Left ventricle myocardium inferior (tissue), 1 donor: Measurements from ENCODE around the gene DNALI1. TPM values are rescaled to one million over a fixed set of nuclear protein-coding genes. Genes with fewer than 3 reads are reported as not detected.

Source experiments
- DNase-seq: peaks from one replicate; pipeline ENCODE4 v3.0.0-alpha.2; 2020
- H3K27ac ChIP-seq: fragments of 200-600 bp; replicated peaks from 2 replicates; pipeline ENCODE4 v1.8.0; 2021
- H3K27me3 ChIP-seq: fragments of 200-600 bp; 2 replicates; pipeline ENCODE4 v1.8.0; 2021; ENCODE audit warnings: low read depth
- H3K36me3 ChIP-seq: fragments of 200-600 bp; 2 replicates; pipeline ENCODE4 v1.8.0; 2021
- H3K4me1 ChIP-seq: fragments of 200-600 bp; 2 replicates; pipeline ENCODE4 v1.8.0; 2021
- H3K4me3 ChIP-seq: fragments of 200-600 bp; 2 replicates; pipeline ENCODE4 v1.8.0; 2021; ENCODE audit warnings: mild to moderate bottlenecking, moderate library complexity
- H3K9me3 ChIP-seq: fragments of 200-600 bp; replicated peaks from 2 replicates; pipeline ENCODE4 v1.8.0; 2021
- CTCF ChIP-seq: fragments of 200-600 bp; IDR thresholded peaks from 2 replicates; pipeline ENCODE4 v1.8.0; 2021; ENCODE audit warnings: antibody characterized with exemption, mild to moderate bottlenecking, borderline replicate concordance
- intact Hi-C: fragments of 100-400 bp; cut with micrococcal nuclease; formaldehyde crosslinking; loops from one replicate; pipeline ENCODE4 v1.11.0; 2022
- total RNA-seq: library from RNA; stranded (reverse); fragmentation: NEBNext Ultra II Directional; extraction: Animal tissue kit (Norgen Biotek cat#: 25700); gene quantifications from one replicate; pipeline ENCODE4 v1.2.1, GENCODE V29; 2021
- donor health status: DM: no; HTN: yes; CAD: no; lungs with severe emphysema.

Gene DNALI1
- total RNA-seq, 1 donor from 2014 or later, result 6.9 TPM

- intact Hi-C loops, result loop anchor here (5.0 kb wide), 1 partner anchor 87 kb away; no protein-coding TSS in a partner anchor
- H3K36me3 ChIP-seq, result peaks cover 21% of the 10 kb centered on the region
- peak within 1 kb of the TSS; percentile 85 for H3K4me3 ChIP-seq
- peak; percentile 98 for DNase-seq
- H3K27me3 ChIP-seq, result no peaks in the 10 kb centered on the region
- no peak for TF ChIP-seq CTCF
- no peaks in the 10 kb centered on the region for H3K9me3 ChIP-seq
- peaks cover 27% of the 10 kb centered on the region for H3K4me1 ChIP-seq
- H3K27ac ChIP-seq, result peak within 1 kb of the TSS; percentile 85
Observed at GRCh38 chr1:37595440-37596181, 38.9 kb downstream of the DNALI1 start, which contains the start of gene GNL2. Gene GNL2, minus strand, starts transcription at chr1:37595937. Its CDS starts 115 bp downstream, at chr1:37595822.

- no peaks in the 10 kb centered on the region for H3K27me3 ChIP-seq
- H3K4me3 ChIP-seq, result peak overlapping the region; percentile 85
- no peak for TF ChIP-seq CTCF
- intact Hi-C loops, result loop anchor here (5.0 kb wide), 1 partner anchor 86 kb away; no protein-coding TSS in a partner anchor
- no peak for DNase-seq
- H3K27ac ChIP-seq, result peak overlapping the region; percentile 85
- peaks cover 27% of the 10 kb centered on the region for H3K4me1 ChIP-seq
- no peaks in the 10 kb centered on the region for H3K9me3 ChIP-seq
- peaks cover 15% of the 10 kb centered on the region for H3K36me3 ChIP-seq
Observed at GRCh38 chr1:37596182-37596667, 39.5 kb downstream of the DNALI1 start.

GRCh38 chr1:37599940-37600339 is 43.2 kb downstream of the DNALI1 start:
- no peak for DNase-seq
- TF ChIP-seq CTCF, result no peak
- no peaks in the 10 kb centered on the region for H3K9me3 ChIP-seq
- intact Hi-C loops, result loop anchor here (5.0 kb wide), 1 partner anchor 82 kb away; no protein-coding TSS in a partner anchor
- peaks cover 17% of the 10 kb centered on the region for H3K27me3 ChIP-seq
- H3K4me3 ChIP-seq, result no peak overlapping the region
- H3K36me3 ChIP-seq, result no peaks in the 10 kb centered on the region
- H3K27ac ChIP-seq, result no peak overlapping the region
- H3K4me1 ChIP-seq, result peaks cover 14% of the 10 kb centered on the region

DNA sequence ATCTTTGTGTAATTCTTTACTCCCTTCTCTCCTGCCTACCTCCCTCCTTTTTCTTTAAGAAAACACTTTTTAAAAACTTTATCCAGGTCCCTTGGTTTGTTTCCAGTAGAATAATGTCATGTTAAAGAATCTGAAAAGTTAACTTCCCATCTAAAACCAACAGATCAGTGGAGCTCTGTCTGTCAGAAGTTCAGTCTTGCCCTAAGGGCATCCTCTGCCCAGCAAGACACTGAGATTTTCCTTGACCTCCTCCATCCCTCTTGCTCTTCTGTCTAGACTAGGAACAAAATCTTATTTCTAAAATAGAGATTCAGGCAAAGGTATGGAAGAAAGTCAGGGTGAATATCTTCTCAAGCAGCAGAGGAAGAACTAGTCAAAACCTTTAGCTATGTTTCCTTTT is 44.7 kb downstream of the DNALI1 start:
- Histone ChIP-seq H3K27me3 (peaks cover 31% of the 10 kb centered on the region), H3K9me3 (no peaks in the 10 kb centered on the region), H3K4me3 (no peak overlapping the region), H3K27ac (no peak overlapping the region), H3K4me1 (peaks cover 1% of the 10 kb centered on the region), H3K36me3 (no peaks in the 10 kb centered on the region)
- no peak for TF ChIP-seq CTCF
- no peak for DNase-seq
- intact Hi-C loops, result no loop called here

DNA sequence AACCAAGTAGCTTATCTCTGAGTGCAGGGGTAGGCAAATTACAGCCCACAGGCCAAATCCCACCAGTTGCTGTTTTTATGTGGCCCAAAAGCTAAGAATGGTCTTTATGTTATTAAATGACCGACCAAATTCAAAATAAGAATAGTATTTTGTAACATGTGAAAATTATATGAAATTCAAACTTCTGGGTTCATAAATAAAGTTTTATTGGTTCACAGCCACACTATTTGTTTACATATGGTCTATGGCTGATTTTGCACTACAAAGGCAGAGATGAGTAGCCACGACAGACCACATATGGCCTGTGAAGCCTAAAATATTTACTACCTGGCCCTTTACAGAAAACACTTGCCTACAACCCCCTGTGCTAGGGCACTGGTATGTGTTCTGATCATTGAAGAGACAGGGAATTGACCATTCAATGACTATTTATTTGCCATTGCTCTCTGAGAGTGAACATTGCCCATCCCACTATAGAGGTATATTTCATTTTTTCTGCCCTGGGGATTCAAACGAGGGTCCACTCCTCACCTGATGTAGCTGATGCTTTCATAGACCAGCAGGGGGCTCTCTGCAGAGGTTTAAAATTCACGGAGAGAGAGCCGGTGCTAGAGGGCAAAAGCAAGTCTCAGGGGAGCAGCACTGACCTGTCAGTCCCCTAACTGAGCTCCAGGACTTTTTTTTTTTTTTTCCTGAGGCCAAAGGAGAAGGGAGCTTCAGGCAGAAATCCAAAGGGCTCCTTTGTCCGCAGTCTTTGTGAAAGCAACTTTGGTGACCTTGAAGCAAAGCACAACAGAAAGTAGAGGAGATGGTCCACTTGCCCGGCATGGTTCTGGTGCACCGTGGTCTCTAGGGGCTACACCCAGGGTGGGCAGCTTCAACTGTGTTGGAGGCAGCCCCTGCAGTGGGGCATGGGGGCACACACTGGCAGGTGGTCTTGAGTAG is 46.3 kb downstream of the DNALI1 start:
- no peaks in the 10 kb centered on the region for H3K9me3 ChIP-seq
- no peak overlapping the region for H3K4me3 ChIP-seq
- H3K36me3 ChIP-seq, result no peaks in the 10 kb centered on the region
- peaks cover 46% of the 10 kb centered on the region for H3K27me3 ChIP-seq
- TF ChIP-seq CTCF, result peak; percentile 65
- DNase-seq, result no peak
- no peak overlapping the region for H3K27ac ChIP-seq
- intact Hi-C loops, result no loop called here
- no peaks in the 10 kb centered on the region for H3K4me1 ChIP-seq
